Measurements from ENCODE around the gene ULK3.

ULK3 gene

DNA sequence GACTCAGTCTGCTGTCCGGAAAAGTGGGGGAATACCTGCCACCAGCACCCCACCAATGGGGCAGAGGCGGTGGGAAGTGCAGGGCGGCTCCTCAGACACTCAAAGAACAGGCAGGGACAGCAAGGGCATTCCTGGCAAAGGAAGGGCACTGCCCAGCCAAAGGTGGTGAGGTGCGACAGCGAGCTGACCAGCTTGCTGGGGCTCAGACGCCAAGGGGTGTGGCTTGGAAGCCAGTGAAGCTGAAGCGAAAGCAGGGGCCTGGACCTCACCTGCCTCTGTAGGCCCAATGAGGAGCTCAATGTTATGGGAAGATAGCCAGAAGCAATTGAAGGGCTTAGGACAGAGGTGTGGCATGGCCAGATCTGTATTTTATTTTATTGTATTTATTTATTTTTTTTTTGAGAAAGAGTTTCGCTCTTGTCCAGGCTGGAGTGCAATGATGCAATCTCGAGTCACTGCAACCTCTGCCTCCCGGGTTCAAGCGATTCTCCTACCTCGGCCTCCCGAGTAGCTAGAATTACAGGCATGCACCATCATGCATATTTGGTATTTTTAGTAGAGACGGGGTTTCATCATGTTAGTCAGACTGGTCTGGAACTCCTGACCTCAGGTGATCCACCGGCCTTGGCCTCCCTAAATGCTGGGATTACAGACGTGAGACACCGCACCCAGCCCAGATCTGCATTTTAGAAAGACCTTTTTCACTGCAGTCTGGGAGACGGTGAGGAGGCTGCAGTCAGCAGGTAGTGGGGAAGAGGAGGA is 34.7 kb downstream of the ULK3 start:
- H3K27ac ChIP-seq (ENCODE audit: low read depth, low read length): no peak overlapping the region
- no peak overlapping the region for H3K9ac ChIP-seq (ENCODE audit: low read length)
- H3K4me3 ChIP-seq (ENCODE audit: low read length): no peak overlapping the region

DNA sequence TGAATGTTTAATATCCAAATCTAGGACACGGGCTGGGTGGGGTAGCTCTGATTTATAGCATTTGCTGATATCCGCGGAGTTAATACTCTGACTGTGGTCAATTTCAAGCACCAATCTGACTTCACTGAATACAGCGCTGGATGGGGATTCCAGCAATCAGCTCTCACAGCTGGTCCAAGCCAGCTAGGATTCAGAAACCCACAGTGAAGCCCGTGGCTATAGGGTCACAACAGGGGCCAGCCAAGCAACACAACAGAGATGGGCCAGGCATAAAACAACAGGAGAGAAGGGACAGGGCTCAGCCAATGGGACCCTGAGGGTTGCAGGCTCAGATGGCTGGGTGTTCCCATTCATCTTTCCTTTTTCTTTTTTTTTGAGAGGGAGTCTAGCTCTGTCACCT is 35.7 kb downstream of the ULK3 start:
- no peak overlapping the region for H3K9ac ChIP-seq (ENCODE audit: low read length)
- no peaks in the 10 kb centered on the region for H3K27me3 ChIP-seq (ENCODE audit: control insufficient read depth, insufficient read depth, low read length)
- no peaks in the 10 kb centered on the region for H3K4me1 ChIP-seq (ENCODE audit: control insufficient read depth, insufficient read depth, low read length)
- H3K27ac ChIP-seq (ENCODE audit: low read depth, low read length): no peak overlapping the region
- no peak overlapping the region for H3K4me3 ChIP-seq (ENCODE audit: low read length)
- H3K36me3 ChIP-seq (ENCODE audit: control insufficient read depth, insufficient read depth, low read length): peaks cover 5% of the 10 kb centered on the region

More for the DNA sequence above, 34.7 kb downstream of the ULK3 start:
- Histone ChIP-seq H3K4me1 (ENCODE audit: control insufficient read depth, insufficient read depth, low read length) (no peaks in the 10 kb centered on the region), H3K36me3 (ENCODE audit: control insufficient read depth, insufficient read depth, low read length) (peaks cover 4% of the 10 kb centered on the region), H3K27me3 (ENCODE audit: control insufficient read depth, insufficient read depth, low read length) (no peaks in the 10 kb centered on the region)

DNA sequence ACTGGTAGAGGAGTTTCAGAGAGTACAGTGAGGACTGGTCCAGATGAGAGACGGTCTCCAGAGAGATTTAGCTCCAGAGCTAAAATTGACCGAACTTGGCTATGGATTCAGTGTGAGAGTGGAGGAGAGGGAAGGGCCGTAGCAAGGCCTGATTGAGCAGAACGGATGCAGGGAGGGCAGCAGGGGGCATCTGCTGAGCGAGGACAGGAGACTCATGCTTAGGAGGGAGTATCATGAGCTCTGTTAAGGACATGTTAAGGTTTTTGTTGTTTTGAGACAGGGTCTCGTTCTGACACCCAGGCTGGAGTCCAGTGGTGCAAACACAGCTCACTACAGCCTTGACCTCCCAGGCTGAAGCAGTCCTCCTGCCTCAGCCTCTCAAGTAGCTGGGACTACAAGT is 38.0 kb downstream of the ULK3 start:
- Histone ChIP-seq H3K4me3 (ENCODE audit: low read length) (no peak overlapping the region), H3K27me3 (ENCODE audit: control insufficient read depth, insufficient read depth, low read length) (no peaks in the 10 kb centered on the region), H3K9ac (ENCODE audit: low read length) (no peak overlapping the region), H3K4me1 (ENCODE audit: control insufficient read depth, insufficient read depth, low read length) (no peaks in the 10 kb centered on the region), H3K27ac (ENCODE audit: low read depth, low read length) (no peak overlapping the region), H3K36me3 (ENCODE audit: control insufficient read depth, insufficient read depth, low read length) (peaks cover 19% of the 10 kb centered on the region)

DNA sequence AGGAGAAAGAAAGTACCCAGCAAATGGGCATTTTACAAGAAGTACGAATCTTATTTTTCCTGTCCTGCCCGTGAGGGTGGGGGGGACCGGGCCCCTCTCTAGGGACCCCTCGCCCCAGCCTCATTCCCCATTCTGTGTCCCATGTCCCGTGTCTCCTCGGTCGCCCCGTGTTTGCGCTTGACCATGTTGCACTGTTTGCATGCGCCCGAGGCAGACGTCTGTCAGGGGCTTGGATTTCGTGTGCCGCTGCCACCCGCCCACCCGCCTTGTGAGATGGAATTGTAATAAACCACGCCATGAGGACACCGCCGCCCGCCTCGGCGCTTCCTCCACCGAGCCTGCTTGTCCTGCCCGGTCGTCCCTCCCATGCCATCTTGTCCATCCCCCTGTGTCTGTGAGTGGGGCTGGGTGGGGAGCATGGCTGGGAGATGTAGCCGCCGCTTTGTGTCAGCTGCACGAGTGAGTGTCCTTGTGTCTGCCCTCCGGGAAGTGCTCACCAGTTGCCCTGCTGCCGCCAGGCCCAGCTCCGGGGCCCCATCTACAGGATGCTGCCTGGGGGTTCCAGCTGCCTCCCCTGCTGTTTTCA is 40.0 kb downstream of the ULK3 start:
- no peak overlapping the region for H3K27ac ChIP-seq (ENCODE audit: low read depth, low read length)
- H3K9ac ChIP-seq (ENCODE audit: low read length): no peak overlapping the region
- H3K36me3 ChIP-seq (ENCODE audit: control insufficient read depth, insufficient read depth, low read length): peaks cover 26% of the 10 kb centered on the region
- no peaks in the 10 kb centered on the region for H3K27me3 ChIP-seq (ENCODE audit: control insufficient read depth, insufficient read depth, low read length)
- no peaks in the 10 kb centered on the region for H3K4me1 ChIP-seq (ENCODE audit: control insufficient read depth, insufficient read depth, low read length)
- H3K4me3 ChIP-seq (ENCODE audit: low read length): no peak overlapping the region

DNA sequence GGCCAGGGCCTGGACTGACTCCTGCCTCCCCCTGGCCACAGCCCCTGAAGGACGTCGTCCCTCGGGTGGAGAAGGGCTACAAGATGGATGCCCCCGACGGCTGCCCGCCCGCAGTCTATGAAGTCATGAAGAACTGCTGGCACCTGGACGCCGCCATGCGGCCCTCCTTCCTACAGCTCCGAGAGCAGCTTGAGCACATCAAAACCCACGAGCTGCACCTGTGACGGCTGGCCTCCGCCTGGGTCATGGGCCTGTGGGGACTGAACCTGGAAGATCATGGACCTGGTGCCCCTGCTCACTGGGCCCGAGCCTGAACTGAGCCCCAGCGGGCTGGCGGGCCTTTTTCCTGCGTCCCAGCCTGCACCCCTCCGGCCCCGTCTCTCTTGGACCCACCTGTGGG is 40.7 kb downstream of the ULK3 start:
- Histone ChIP-seq H3K9ac (ENCODE audit: low read length) (no peak overlapping the region), H3K27ac (ENCODE audit: low read depth, low read length) (no peak overlapping the region), H3K4me1 (ENCODE audit: control insufficient read depth, insufficient read depth, low read length) (no peaks in the 10 kb centered on the region), H3K27me3 (ENCODE audit: control insufficient read depth, insufficient read depth, low read length) (no peaks in the 10 kb centered on the region), H3K36me3 (ENCODE audit: control insufficient read depth, insufficient read depth, low read length) (peaks cover 26% of the 10 kb centered on the region), H3K4me3 (ENCODE audit: low read length) (no peak overlapping the region)

DNA sequence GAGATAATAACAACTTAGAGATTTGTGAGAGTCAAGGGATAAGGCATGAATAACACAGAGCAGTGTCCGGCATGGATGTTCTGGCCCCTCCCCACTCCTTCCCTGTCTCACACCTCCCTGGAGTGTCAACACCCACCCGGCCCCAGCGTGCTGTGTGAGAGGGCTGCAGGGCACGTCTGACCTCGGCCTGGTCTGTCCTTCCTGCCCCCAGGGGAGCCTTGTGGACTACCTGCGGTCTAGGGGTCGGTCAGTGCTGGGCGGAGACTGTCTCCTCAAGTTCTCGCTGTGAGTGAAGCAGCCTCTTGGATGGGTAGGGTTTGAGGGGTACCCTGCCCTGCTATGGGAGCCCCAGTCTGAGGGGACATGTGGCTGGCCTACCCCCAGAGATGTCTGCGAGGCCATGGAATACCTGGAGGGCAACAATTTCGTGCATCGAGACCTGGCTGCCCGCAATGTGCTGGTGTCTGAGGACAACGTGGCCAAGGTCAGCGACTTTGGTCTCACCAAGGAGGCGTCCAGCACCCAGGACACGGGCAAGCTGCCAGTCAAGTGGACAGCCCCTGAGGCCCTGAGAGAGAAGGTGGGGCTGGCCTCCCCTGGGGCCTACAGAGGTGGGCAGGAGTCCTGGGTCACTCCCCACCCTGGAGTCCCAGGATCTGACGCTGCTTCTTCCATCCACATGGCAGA is 41.5 kb downstream of the ULK3 start:
- Histone ChIP-seq H3K36me3 (ENCODE audit: control insufficient read depth, insufficient read depth, low read length) (peaks cover 26% of the 10 kb centered on the region), H3K27me3 (ENCODE audit: control insufficient read depth, insufficient read depth, low read length) (no peaks in the 10 kb centered on the region), H3K27ac (ENCODE audit: low read depth, low read length) (no peak overlapping the region)

DNA sequence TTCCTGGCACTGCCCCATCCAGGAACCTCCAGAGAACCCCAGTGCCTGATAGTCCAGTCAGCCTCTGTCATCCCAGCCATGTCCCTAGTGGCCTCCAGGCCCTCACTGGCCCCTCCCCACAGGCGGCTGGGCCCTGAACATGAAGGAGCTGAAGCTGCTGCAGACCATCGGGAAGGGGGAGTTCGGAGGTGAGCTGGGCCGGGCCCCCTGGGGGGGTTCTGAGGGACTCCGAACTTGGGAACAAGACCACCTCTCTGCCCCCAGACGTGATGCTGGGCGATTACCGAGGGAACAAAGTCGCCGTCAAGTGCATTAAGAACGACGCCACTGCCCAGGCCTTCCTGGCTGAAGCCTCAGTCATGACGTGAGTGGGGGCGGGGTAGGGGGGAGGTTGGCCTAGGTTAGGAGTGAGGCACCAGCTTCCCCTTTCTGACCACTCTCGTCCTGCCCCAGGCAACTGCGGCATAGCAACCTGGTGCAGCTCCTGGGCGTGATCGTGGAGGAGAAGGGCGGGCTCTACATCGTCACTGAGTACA is 42.3 kb downstream of the ULK3 start:
- Histone ChIP-seq H3K4me3 (ENCODE audit: low read length) (no peak overlapping the region), H3K36me3 (ENCODE audit: control insufficient read depth, insufficient read depth, low read length) (peaks cover 26% of the 10 kb centered on the region), H3K4me1 (ENCODE audit: control insufficient read depth, insufficient read depth, low read length) (no peaks in the 10 kb centered on the region), H3K27ac (ENCODE audit: low read depth, low read length) (no peak overlapping the region), H3K9ac (ENCODE audit: low read length) (no peak overlapping the region), H3K27me3 (ENCODE audit: control insufficient read depth, insufficient read depth, low read length) (no peaks in the 10 kb centered on the region)

More for the DNA sequence above, 41.5 kb downstream of the ULK3 start:
- Histone ChIP-seq H3K4me1 (ENCODE audit: control insufficient read depth, insufficient read depth, low read length) (no peaks in the 10 kb centered on the region), H3K4me3 (ENCODE audit: low read length) (no peak overlapping the region), H3K9ac (ENCODE audit: low read length) (no peak overlapping the region)

DNA sequence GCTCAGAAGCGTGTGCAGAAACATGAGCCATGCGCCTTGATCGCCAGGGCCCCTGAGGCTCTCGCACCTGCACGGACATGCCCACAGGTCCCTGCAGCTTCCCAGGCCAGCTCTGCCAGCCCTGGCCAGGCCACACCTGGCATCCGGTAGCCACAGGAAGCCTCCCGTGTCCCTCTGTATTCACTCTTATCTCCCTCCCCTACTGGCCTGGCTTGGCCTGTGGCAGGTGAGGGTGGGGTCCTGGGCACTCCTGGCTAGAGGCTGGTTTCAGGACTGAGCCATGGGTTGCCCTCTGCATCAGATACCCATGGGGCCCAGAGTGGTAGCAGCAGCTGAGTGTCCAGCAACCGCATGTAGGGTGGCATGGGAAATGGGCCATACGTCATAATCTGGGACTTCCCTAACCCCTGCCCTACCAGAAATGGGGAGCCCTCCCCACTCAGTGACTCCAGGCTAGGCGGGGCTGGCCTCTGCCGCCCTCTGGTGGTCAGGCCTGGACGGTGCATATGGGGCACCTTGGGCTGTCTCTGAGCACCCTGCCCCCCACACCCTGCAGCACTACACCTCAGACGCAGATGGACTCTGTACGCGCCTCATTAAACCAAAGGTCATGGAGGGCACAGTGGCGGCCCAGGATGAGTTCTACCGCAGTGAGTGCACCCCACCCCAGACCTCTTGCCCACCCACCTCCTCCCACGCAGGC is 42.9 kb downstream of the ULK3 start:
- Histone ChIP-seq H3K4me1 (ENCODE audit: control insufficient read depth, insufficient read depth, low read length) (no peaks in the 10 kb centered on the region), H3K9ac (ENCODE audit: low read length) (no peak overlapping the region), H3K27me3 (ENCODE audit: control insufficient read depth, insufficient read depth, low read length) (no peaks in the 10 kb centered on the region), H3K36me3 (ENCODE audit: control insufficient read depth, insufficient read depth, low read length) (peaks cover 26% of the 10 kb centered on the region), H3K27ac (ENCODE audit: low read depth, low read length) (no peak overlapping the region), H3K4me3 (ENCODE audit: low read length) (no peak overlapping the region)

DNA sequence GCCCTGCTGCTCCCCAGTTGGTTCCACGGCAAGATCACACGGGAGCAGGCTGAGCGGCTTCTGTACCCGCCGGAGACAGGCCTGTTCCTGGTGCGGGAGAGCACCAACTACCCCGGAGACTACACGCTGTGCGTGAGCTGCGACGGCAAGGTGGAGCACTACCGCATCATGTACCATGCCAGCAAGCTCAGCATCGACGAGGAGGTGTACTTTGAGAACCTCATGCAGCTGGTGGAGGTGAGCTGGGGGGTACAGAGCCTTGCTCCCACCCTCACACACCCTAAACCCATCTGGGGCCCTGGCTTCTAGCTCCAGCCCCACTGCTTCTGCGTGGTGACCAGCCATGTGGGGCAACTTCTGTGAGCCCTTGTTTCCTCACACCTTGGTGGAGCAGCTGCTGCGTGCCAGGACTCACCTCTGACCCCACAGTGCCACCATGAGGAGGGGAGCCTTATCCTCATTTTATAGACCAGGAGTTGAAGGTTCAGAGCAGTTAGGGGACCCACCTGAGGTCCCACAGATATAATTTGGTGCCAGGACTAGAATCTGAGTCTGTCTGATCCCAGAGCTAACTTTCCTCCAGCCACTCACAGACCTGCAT is 43.6 kb downstream of the ULK3 start:
- no peak overlapping the region for H3K9ac ChIP-seq (ENCODE audit: low read length)
- H3K4me3 ChIP-seq (ENCODE audit: low read length): no peak overlapping the region
- no peaks in the 10 kb centered on the region for H3K4me1 ChIP-seq (ENCODE audit: control insufficient read depth, insufficient read depth, low read length)
- no peak overlapping the region for H3K27ac ChIP-seq (ENCODE audit: low read depth, low read length)
- no peaks in the 10 kb centered on the region for H3K27me3 ChIP-seq (ENCODE audit: control insufficient read depth, insufficient read depth, low read length)
- peaks cover 26% of the 10 kb centered on the region for H3K36me3 ChIP-seq (ENCODE audit: control insufficient read depth, insufficient read depth, low read length)

DNA sequence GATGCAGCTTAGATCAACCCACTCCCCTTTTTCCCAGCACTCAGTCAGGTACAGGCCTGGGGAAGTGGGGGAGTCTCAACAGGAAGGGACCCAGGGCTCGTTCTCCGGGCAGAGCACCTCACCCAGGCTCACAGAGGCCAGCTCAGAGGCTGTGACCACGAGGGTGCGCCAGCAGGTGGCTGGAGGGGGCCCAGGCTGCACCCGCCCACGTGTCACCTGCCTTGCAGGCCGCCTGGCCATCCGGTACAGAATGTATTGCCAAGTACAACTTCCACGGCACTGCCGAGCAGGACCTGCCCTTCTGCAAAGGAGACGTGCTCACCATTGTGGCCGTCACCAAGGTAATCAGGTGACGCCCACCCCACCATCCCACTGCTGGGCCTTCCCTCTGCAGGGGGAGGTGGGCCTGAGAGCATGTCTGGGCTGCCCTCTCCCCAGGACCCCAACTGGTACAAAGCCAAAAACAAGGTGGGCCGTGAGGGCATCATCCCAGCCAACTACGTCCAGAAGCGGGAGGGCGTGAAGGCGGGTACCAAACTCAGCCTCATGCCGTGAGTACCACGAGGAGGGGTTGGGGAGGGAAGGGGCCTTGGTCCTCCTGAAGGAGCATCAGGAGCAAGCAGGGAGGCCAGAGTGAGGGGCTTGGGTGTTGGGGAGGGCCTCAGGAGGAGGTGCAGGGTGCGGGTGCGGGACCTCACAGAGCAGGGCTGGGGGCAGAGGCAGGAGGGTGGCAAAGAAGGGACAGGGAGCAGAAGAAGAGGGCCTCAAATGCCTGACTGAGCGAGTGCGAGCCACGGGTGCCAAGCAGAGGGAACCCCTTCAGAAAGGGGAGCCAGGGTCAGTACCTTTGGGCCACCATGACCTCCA is 44.3 kb downstream of the ULK3 start:
- no peak overlapping the region for H3K9ac ChIP-seq (ENCODE audit: low read length)

DNA sequence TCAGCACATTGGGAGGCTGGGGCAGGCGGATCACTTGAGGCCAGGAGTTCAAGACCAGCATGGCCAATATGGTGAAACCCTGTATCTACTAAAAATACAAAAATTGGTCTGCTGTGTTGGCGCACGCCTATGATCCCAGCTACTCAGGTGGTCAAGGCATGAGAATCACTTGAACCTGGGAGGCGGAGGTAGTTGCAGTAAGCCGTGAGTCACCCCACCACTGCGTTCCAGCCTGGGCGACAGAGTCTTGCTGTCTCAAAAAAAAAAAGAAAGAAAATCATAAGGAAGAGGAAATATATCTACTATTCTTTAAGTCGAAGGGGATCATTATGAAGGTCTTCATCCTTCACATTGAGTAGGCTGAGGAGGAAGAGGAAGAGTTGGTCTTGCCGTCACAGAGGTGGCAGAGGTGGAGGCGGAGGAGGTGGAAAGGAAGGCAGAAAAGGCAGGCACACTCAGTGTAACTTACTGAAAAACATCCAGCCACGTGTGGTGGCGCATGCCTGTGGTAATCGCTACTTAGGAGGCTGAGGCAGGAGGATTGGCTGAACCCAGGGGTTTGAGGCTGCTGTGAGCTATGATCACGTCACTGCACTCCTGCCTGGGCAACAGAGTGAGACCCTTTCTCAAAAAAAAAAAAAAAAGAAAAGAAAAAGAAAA is 46.9 kb downstream of the ULK3 start:
- no peaks in the 10 kb centered on the region for H3K4me1 ChIP-seq (ENCODE audit: control insufficient read depth, insufficient read depth, low read length)
- H3K27ac ChIP-seq (ENCODE audit: low read depth, low read length): no peak overlapping the region
- H3K36me3 ChIP-seq (ENCODE audit: control insufficient read depth, insufficient read depth, low read length): peaks cover 11% of the 10 kb centered on the region
- no peak overlapping the region for H3K9ac ChIP-seq (ENCODE audit: low read length)
- no peaks in the 10 kb centered on the region for H3K27me3 ChIP-seq (ENCODE audit: control insufficient read depth, insufficient read depth, low read length)
- no peak overlapping the region for H3K4me3 ChIP-seq (ENCODE audit: low read length)

More for the DNA sequence above, 44.3 kb downstream of the ULK3 start:
- no peaks in the 10 kb centered on the region for H3K27me3 ChIP-seq (ENCODE audit: control insufficient read depth, insufficient read depth, low read length)
- no peaks in the 10 kb centered on the region for H3K4me1 ChIP-seq (ENCODE audit: control insufficient read depth, insufficient read depth, low read length)
- peaks cover 25% of the 10 kb centered on the region for H3K36me3 ChIP-seq (ENCODE audit: control insufficient read depth, insufficient read depth, low read length)
- H3K4me3 ChIP-seq (ENCODE audit: low read length): no peak overlapping the region
- no peak overlapping the region for H3K27ac ChIP-seq (ENCODE audit: low read depth, low read length)
